AG08395 (cell line): ENCODE results near the gene EID1.
"Not testable (repeated sequence)": the region's sequence is repeated elsewhere in the genome, so short reads cannot be mapped to it uniquely, and the experiment has no call there.

ENCODE experiments used
- DNase-seq: peaks from one replicate; pipeline ENCODE4 v3.0.0; 2012; ENCODE audit warnings: mixed read lengths, low spot score

EID1 gene

DNA sequence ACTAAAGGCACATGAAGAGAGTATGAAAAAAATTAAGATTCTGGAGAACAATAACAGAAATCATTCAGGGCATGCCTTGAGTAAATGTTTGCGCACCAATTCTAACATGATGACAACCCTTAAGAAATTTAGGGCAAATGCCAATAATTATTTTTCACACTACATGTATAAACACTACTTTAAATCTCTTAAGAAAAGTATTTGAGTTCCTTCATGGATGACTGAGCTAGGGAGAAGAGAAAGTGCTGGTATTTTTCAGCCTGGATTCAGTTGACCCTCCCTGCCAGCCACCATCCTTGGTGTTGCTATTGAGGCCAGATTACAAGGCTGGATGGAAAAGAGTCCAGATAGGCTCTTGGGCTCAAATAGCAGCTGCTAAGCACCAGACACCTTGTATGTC is 8.0 kb upstream of the EID1 start:
- no peak for DNase-seq

DNA sequence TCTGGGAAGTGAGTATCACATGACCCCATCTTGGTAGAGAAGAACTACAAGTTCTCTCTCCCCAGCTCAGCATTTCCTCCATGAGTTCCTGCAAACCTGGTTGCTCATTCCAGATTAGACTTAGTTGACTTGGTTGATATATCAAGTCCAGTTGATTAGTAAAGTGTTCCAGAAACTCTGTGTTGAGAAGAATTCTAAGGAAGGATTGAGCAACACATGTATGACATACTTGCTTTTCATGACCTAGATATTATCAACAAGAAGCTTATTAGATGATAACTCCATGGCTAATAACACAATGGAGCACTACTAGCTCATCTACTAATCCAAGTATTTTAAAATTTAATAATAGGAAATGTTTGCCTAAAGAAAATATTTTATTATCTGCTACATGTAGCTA is 6.4 kb upstream of the EID1 start:
- no peak for DNase-seq

DNA sequence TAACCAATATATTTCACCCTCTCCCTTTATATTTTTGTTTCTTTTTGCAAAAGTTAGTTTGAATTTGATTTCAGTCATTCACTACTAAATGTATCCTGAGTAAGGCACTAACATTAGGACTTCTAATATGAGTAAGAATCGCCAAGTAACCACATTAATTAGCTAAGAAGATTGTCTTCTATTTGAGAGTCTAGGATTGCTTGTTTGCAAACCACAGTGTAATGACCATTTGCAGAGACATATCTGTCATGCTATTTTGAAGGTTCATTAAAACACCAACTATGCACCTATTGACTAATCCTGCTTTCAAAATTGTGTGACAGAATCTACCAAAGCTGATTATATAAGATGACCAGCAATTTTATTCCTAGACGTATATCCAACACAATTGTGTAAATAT is 5.3 kb upstream of the EID1 start:
- no peak for DNase-seq

DNA sequence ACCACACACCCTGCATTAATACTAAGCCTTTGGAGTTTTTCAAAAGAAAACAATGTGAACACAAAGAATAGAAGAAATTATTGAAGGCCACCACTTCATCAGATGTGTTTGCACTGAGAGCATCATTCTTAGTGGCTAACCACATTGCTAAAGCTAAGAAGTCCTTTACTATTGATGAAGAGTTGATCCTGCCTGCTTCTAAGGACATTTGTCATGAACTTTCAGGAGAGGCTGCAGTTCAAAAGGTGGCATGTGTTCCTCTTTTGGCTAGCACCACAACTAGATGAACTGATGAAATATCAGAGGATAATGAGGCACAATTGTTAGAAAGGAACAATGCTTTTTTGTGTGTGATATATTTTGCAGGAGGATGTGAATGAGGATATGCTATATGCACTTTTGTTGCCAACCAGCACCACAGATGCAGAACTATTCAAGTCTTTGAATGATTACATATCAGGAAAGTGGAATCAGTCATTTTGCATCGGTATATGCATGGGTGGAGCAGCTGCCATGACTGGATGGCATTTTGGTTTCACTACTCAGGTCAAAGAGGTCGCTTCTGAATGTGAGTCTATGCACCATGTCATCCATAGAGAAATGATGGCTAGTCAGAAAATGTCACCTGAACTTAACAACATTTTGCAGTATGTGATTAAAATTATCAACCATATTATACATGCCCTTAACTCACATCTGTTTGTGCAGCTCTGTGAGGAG is 2.5 kb upstream of the EID1 start:
- no peak for DNase-seq

DNA sequence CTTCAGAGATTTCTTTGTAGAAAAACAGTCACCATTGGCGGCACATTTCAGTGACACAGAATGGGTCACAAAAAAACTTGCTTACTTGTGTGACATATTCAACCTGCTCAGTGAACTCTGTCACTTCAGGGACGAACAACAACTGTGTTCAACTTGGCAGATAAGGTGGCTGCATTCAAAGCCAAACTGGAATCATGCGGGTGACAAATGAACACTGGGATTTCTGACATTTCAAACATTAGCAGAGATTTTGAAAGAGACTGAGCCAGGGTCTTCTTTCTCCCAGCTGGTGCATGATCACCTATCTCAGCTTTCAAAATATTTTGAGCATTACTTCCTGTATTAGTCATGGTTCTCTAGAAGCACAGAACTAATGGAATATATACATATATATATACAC is 1.9 kb upstream of the EID1 start:
- no peak for DNase-seq

DNA sequence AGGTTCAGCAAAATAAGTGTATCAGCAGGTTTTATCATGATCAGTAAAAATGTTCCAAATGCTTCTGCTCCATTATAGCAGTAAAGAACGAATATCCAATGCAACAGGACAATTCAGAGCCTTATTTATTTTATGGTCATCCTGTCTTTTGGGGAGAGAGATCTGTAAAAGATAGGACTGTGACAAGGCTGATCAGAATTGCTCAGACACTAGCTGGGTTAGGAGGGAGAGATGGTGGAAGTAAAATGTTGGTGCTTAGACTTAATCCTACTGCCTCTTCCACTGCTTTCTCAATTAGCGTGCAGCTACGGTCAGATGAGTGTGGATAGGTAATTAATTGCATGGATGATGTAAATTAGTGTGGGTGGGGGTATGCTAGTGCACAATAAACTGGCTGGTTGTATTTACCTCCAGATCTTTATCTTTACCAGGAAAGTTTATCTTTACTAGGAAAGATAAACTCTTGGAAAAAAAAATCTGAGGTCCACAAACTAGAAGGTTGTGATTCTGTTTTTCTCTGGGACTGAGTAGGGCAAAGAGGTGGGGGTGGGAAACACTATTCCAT is 2.2 kb downstream of the EID1 start:
- DNase-seq = no peak

DNA sequence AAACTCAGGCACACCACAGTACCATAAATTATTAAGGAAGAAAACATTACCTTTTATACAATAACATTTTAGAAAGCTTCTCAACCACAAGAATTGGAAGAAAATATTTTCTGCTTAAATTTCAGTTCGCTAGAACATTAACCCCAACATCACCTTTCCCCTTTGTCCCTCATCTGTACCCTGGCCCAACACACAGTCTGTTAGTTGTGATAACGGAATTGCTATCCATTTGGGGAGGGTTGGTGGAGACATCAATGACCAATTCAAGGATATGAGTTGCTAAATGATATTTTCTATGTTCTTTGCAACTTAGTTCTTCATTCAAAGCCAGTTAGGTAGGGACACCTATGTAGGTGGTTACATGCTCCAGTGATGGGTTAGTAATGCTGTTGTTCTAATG is 5.8 kb downstream of the EID1 start:
- DNase-seq = no peak

DNA sequence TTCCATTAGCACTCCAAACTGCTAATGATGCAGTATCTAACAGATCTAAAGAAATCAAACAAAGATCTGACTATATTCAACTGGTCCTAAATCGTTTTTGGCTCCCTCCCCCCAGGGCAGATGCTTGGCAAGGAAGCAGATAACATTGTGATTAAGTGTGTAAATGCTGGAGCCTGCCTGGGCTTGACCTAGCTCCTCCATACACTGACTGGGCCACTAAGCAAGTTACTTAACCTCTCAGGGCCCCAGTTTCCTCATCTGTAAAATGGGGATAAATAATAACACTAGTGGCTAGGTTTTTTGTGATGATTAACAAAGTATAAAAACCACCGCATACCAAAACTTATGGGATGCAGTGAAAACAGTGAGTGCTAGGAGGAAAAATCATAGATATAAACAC is 9.2 kb downstream of the EID1 start:
- DNase-seq = no peak

DNA sequence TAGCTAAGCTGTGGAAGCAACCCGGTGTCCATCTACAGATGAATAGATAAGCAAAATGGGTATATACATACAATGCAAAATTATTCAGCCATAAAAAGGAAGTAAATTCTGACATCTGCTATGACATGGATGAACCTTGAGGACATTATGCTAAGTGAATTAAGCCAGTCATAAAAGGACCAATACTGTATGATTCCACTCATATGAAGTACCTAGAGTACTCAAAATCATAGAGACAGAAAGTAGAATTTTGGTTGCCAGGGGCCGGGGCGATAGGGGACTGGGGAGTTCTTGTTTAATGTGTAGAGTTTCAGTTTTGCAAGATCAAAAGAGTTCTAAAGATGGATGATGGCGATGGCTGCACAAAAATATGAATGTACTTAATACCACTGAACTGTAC is 10.3 kb downstream of the EID1 start:
- DNase-seq = no peak

DNA sequence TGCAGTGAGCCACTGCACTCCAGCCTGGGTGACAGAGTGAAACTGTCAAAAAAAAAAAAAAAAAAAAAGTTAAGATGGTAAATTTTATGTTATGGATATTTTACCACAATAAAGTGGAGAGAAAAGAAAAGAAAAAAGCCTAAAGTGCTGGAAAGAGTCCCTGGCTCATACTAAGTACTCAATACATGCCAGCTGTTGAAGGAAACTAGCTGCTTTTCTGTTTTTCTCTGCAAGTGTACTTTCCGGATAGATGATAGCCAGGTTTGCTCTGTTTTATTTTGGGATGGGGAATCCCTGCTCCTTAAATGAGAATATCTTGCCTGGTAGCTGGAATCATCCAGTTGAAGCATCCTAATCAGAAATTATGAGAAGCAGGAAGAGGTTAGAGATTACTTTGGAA is 10.9 kb downstream of the EID1 start:
- no peak for DNase-seq

DNA sequence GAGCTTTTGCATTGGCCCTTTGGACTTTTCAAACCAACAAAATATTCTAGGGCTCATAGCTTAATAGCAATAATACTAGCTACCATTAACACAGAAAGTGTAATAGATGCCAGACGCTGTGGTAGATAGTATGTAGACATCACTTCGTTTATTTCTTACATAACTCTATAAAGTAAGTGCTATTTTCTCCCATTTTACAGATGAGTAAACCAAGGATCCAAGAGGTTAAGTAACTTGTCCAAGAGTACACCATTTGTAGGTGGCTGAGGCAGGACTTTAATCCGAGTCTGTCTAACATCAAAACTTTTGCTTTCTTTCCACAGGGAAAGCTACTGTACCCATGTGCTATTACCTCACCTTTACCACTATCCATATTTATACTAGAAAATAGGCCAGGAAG is 12.0 kb downstream of the EID1 start:
- no peak for DNase-seq

DNA sequence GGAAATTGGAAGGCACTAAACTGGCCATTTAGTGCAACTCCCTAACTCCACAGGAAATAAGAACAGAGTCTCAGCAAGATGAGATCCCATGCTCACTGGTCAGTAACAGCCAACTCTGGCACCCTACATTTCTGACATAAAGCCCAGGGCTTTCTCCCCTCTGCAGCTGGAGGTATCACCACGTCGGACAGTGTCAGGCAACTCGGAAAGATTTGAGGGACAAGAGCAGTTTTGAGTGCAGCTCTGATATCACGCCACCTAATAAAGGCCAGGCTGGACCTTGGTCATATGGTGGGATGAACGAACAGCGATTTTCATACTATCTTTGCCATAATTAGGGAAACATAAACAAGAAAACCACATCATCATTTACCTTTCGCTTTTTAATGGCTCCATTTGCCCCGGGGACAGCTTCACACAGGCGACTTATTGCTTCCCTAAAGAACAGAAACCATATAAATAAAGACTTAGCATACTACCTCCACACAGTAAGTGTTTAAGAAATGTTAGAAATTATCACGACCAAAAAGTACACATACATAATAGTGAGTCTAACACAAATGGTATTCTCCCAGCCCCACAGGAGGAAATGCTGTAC is 12.5 kb downstream of the EID1 start:
- DNase-seq = no peak

DNA sequence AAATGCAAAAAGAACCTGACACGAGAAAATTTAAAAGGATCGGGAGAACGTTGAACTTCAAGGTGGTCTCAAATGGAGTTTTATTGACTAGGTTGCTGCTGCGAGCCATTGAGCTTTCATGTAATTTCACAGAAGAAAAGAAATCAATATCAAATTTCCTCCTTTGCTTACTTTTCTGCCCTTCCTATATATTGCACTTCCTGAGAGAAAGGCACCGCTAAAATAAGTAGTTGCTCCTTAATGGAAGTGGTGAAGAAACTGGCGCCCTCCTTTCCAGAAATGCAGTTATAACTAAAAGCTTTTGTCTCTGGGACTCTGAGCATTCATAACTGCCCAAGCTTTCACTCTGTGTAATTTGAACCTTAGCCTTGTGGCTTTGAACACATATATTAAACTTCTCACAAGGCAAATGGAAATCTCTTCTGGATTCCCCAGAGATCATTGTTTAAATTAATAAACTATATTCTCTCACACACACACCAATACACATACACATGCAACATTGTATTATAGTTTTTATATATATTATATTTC is 13.4 kb downstream of the EID1 start:
- DNase-seq = no peak

DNA sequence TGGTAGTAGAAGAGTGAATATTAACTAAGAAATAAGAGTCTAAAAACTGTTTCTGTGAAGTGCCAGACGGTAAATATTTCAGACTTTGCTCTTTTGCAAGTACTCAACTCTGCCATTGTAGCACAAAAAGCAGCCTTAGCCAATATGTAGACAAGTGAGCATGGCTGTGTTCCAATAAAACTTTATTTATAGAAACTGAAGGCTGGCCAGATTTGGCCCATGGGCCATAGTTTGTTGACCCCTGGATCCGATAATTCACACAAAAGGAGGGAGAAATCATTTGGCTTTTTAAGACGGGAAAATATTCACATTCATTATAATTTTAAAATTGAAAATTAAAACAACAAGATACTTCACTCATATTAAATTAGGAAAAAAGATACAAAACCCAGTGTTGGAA is 15.4 kb downstream of the EID1 start:
- DNase-seq = no peak

DNA sequence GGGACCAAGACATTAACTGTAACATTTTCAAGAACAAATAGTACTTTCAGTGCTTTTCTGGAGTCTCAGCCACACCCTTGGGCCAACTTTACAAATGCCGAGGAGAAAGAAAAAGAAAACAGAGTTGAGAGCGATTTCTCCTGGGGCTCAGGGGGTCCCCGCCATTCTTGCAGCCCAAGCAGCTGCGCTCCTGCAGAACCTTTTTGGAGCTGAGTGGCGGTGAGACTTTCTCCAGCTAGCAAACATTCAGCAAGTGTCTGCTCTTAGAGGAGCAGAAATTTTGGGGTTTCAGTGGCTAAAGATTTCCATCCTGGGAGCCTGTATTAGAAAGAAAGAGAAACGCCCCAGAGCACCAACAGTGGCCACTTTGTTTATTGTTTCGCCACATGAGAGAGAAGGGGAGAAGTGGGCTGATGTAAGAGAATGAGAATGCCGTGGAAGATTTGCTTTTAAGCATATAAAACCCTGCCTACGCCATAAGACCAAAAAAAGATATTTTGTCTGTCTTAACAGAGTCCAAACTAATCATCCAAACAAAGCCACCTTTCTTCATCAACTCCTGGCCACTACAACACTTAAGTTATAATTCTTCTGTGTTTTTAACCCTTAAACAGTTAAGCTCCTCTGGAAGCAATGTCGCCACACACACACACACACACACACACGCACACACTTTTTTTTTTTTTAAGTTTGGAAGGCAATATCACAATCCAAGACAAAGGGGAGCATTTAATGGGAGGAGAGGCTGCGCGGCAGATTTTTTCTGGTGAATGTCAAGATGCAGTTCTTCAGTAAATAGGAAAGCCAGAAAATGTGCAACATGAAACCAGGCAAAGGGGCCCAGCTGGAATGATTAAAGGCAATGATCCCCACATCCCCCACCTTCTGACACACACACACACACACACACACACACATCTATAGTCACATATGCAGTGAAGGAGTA is 19.2 kb downstream of the EID1 start:
- DNase-seq = peak; percentile 62

DNA sequence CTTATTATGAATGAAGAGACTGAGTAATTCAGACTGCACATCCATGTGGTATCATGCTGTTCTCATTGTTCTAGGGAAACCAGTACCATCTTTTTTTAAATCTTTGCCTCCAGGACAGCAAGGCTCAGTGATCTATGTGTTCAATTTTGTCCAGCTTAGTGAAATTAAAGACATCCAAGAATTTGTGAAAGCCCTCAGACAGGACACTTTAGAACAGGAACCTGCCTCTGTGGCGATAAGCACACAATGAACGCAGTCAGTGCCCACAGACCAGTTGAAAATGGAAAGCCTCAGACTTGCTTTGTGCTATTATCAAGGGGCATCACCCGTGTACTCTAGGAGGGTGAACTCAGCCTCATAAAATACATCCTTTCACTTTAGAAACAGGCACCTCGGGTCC is 20.1 kb downstream of the EID1 start:
- DNase-seq = no peak

DNA sequence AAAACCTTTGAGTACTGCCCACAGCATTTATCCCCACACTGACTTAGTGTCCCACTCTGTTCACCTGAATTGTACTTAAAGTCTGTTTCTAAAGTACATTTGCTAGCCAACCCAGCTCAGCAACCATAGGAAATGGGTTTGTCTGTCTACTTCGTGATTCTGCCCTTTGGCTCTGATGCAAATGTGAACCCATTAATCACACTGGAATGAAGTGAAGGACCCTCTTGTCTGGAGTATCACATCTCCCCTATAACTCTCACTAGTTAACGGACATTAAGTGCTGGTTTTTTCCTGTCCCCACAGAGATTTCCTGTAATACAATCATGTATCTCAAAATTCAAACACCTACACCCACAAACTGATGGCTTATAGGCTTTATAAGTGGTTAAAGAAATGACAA is 20.5 kb downstream of the EID1 start:
- DNase-seq = no peak

DNA sequence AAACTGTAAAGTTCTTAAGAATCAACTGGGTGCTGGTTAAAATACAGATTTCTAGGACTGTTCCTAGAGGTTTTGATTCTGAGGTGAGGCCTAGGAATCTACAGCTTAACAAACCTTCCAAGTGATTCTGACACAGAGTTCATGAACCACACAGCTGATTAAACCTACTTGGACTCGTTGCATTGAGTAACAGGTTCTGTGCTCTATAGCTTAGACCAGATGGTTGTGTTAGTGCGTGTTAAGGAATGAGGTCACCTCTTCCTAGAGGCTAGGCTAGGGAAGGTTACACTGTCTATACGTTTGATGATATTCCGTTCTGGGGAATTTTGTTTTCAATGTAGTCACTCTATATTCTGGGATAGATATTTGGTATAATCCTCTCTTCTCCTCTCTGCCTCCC is 21.9 kb downstream of the EID1 start:
- DNase-seq = no peak

DNA sequence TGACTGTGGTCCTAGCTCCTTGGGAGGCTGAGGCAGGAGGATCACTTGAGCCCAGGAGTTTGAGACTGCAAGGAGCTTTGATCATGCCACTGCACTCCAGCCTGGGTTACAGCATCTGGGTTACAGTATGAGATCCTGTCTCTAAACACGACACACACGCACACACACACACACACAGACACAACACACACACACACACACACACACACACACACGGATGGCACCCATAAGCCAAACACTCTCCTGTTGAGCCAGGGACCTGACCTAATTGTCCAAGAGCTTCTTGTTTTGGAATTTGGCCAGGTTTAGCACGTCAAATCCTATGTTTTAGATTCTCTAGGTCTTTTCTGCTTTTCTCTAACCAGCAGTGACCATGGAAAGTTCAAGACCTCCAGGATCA is 26.8 kb downstream of the EID1 start:
- DNase-seq = no peak

DNA sequence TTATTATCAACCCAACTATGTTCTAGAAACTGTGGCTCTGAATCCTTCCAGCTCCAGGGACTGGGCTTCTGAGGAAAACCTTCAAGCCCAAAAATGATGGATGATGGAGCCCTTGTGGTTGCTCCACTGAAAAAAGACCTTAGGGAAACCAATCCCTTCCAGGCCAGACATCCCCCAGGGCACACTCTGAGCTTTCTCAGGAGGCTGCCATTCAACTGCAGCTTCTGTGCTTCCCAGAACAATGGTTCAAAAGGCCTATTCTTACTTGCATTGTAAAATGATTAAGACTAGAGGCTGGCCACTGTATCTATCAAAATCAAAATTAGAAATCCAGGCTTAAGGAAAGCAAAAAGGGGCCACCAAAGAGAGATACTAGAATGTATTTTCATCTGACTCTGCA is 27.3 kb downstream of the EID1 start:
- DNase-seq = no peak

DNA sequence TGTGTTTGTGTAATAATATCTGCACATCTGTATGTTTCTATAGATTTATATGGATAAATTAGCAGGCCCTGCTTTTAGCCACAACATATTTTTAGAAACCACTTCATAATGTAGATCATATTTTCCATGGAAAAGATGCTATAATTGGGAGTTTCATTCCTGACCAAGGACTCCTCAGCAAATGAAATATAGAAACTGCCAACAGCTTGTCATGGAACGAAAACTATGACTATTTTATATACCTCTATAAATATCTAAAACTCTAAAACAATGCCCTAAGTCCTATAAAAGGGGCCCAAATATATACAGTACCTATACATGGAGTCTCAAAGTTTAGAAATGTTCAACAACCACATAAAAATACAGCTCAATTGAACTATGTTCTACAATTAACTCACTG is 27.9 kb downstream of the EID1 start:
- no peak for DNase-seq

DNA sequence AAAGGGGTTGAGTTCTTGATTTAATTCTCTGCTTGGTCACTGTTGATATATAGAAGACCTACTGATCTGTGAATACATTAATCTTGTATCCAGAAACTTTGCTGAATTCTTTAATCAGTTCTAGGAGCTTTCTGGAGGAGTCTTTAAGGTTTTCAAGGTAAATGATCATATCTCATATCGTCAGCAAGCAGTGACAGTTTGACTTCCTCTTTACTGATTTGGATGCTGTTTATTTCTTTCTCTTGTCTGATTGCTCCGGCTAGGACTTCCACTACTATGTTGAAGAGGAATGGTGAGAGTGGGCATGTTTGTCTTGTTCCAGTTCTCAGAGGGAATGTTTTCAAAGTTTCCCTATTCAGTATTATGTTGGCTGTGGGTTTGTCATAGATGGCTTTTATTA is 31.4 kb downstream of the EID1 start:
- not testable (repeated sequence) for DNase-seq

DNA sequence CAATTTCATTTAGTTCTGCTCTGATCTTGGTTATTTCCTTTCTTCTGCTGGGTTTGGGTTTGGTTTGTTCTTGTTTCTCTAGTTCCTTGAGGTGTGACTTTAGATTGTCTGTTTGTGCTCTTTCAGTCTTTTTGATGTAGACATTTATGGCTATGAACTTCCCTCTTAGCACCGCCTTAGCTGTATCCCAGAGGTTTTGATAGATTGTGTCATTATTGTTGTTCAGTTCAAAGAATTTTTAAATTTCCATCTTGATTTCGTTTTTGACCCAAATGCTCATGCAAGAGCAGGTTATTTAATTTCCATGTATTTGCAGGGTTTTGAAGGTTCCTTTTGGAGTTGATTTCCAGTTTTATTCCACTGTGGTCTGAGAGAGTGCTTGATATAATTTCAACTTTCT is 32.6 kb downstream of the EID1 start:
- DNase-seq = not testable (repeated sequence)
